Pulmonary artery endothelial cell (primary cell): ENCODE data around the gene RNF187. TPM values are rescaled to one million over a fixed set of nuclear protein-coding genes. Genes with fewer than 3 reads are reported as not detected.
"Not testable (repeated sequence)": the region's sequence is repeated elsewhere in the genome, so short reads cannot be mapped to it uniquely, and the experiment has no call there.

Experiments used
- DNase-seq: peaks from one replicate; pipeline ENCODE4 v3.0.0-alpha.2; 2011; ENCODE audit warnings: low read depth, low spot score
- total RNA-seq: library from RNA; depleted of rRNA; stranded (reverse); fragments of >200 nt; gene quantifications from 2 replicates; pipeline ENCODE4 v1.2.3, GENCODE V29; 2014

RNF187 gene
- total RNA-seq, 1 donor from 2014 or later: 39.4 TPM

DNA sequence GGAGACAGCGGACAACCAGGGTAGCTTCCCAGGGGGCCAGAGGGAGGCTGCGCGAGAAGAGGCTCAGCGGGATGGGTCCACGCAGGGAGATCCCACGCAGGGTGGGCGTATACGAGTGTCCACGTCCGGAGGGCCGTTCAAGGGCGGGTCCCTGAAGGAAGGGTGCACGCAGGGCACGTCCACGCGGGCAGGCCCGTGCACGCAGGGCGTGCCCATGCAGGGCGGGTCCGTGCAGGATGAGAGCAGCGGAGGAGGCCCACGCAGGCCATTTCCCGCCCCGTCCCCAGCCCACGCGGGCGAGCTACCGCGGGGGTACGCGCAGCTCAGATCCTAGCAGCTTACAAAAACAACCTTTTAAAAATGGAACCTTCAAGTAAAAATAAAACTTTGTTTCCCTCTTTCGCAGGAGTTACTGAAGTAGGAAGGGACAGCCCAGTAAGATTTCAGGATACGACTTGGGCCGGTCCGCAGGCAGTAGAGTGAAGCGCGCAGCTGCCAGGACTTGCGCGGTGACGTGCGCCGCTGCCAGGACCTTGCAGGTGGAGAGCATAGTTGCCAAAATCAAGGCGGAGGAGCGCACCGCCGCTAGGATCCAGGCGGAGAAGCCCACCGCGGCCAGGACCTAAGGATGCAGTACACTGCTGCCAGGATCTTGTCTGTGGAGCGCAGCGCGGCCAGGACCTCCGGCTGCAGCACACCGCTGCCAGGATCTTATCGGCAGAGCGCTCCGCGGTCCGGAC, 416 bp upstream of the RNF187 start:
- peak; percentile 64 for DNase-seq

- no peak for DNase-seq
Observed at GRCh38 chr1:228488125-228488817, 1.1 kb downstream of the RNF187 start.

GRCh38 chr1:228488818-228489674, 1.9 kb downstream of the RNF187 start:
- no peak for DNase-seq

- DNase-seq: no peak
Observed at GRCh38 chr1:228490120-228491078, 3.2 kb downstream of the RNF187 start.

DNA sequence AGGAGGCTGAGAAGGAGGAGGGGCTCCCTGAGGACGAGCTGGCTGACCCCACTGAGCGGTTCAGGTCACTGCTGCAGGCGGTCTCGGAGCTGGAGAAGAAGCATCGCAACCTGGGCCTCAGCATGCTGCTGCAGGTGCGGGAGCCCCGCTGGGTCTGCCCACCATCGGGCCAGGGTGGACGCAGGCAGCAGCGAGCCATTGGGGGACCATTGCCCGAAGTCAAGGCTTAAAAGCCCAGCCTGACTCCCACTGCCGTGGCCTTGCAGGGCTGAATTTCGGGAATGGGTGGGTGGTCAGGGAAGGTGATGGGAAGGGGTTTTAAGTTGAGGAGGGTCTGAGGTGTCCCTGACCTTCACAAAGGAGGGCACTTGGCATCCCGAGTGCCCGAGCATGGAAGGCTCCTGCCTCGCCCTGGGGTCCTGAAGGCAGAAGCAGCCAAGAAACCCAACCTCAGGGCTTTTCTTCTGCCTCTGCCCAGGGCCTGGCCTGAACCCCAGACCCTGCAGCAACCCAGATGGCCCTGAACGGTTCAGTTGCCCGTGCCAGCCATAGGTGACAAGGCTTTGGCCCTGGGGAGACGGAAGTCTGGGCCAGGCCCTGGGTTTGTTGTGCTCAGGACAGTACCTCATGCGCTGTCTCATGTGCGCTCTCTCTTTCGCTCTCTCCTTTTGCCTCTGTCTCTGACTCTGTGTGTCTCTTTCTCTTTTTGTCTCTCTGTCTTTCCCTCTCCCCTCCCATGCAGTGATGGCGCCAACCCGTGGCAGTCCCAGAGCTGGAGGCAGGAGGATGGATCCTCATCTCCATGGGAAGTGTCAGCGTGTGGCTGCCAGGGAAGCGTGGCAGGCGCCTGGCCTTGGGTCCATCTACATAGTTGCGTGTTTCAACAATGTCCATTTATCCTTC, 6.2 kb downstream of the RNF187 start:
- no peak for DNase-seq

DNA sequence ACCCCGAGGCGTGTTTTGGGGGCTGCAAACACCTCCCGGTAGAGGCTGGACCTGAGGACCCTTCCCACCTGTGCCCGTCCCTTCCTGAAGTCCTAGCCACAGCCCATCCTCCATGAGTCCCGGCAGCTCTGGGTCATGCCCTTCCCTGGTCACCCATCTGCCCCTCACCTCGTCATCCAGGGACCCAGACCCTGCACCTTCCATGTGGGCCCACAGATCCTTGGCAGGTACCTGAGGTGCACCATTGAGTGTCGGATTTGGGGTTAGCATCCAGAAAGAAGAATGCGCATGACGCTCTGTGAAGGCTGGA, 6.8 kb downstream of the RNF187 start:
- no peak for DNase-seq

DNA sequence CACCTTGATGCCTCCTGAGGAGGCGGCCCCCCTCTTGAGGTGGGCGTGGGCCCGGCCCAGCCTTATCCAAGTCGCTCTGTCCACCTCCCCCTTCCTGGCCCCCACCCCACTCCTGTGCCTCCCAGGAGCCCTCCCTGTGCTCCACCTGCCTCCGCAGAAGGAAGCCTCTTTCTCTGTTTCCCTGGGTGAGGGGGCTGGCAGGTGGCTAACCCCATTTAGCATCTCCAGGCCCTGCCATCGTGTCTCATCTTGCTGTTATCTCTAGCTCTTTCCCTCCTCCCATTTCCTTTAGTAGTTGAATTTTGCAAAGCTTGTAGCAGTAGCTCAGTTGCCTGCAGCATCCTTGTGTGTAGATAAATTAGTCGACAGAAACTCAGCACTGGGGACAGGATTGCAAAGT, 7.2 kb downstream of the RNF187 start:
- no peak for DNase-seq

DNA sequence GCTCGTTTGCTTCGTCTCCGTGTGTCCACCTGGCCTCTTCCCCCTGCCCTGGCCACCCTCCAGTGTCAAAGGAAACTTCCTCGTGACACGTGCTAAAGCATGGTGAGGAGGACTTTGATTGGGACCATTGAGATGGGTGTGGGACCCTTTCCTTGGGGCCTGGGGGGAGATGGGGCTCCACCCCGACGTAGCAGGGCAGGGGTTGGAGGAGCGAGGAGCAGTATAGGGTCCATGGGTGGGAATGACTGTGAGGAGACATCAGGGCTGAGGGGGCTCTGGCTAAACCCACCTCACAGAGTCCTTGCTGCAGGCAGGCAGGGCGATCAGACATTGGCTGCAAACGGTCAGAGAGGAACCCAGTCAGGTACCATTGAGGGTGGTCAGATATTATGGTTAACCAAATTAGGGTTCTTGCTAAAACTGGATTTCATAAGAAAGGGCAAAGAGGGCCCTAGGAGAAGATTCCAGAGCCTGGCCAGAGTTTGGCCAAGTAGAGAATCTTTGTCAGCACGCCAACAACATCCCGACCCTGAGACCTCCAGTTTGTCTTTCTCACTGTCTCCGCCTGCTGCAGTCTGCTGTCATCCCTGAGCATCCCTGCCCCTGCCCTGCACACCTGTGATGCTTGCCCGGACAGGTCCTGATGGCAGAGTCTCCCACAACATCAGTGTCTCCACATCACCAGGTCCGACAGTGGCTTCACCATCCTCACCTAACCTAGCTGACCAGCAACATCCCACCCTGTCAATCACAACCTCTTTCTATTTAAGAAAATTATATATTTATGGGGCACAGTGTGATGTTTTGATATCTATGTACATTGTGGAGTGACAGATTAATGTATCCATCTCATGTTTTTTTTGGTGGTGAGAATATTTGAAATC, 8.0 kb downstream of the RNF187 start:
- DNase-seq: no peak

DNA sequence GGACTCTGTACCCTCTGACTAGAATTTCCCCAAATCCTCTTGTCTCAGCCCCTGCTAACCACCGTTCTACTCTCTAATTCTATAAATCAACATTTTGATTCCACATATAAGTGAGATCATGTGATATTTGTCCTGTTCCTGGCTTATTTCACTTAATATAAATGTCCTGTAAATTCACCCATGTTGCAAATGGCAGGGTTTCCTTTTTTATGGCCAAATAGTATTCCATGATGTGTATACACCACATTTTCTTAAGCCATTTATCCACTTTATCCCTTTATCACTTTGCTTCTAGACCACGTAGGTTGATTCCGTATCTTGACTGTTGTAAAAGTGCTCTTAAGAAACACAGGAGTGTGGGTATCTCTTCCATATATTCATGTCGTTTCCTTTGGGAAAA, 8.9 kb downstream of the RNF187 start:
- DNase-seq: no peak

DNA sequence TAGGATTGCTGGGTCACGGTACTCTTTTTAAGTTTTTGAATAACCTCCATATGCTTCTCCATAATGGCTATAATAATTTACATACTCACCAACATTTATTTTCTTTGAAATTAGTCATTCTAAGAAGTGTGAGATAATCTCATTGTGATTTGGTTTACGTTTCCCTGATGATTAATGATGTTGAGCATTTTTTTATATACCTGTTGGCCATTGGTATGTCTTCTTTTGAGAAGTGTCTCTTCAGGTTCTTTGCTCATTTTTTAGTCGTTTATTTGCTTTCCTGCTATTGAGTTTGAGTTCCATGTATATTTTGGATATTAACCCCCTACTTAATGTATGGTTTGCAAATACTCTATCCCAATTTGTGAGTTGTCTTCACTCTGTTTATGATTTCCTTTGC, 9.3 kb downstream of the RNF187 start:
- no peak for DNase-seq

- DNase-seq: no peak
Observed at GRCh38 chr1:228497206-228497605, 10.0 kb downstream of the RNF187 start.

GRCh38 chr1:228497817-228498216, 10.6 kb downstream of the RNF187 start:
- no peak for DNase-seq

DNA sequence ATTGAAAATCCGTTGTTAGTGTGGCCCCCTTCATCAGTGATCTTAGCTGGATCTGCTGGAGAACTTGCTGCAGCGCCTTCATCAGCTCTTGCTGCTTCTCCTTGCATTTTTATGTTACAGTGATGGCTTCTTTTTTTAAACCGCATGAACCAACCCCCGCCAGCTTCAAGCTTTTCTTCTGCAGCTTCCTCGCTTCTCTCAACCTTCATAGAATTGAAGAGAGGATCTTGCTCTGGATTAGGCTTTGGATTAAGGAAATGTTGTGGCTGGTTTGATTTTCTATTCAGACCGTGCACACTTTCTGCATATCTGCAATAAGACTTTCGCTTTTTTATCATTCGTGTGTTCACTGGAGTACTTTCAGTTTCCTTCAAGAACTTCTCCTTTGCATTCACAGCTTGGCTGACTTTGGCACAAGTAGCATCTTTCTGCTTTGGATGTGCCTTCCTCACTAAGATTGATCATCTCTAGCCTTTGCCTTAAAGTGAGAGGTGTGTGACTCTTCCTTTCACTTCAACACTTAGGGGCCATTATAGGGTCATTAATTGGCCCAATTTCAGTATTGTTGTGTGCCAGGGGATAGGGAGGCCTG, 13.1 kb downstream of the RNF187 start:
- DNase-seq: no peak

- peak; percentile 37 for DNase-seq
Observed at GRCh38 chr1:228500901-228501871, 14.0 kb downstream of the RNF187 start.

DNA sequence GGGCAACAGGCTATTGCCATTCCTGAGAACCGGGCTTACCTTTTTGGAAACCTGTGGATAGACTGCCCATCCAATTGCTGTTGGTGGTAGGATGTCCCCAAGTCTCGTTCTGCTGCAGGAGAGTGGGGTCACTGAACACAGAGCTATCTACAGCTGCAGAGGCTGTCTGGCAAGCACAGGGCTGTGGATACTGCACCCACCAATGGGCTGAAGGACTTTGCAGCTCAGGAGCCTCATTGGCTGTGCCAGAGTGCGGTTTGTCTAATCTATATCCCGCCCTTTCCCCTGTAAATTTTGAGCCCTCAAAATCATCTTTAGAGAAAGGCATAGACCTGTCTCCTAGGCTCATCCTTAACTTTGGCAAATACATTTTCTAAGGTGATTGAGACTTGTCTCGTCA, 15.3 kb downstream of the RNF187 start:
- no peak for DNase-seq

- DNase-seq: not testable (repeated sequence)
Observed at GRCh38 chr1:228505944-228506343, 18.8 kb downstream of the RNF187 start.

GRCh38 chr1:228507961-228508652, 20.9 kb downstream of the RNF187 start:
- DNase-seq: no peak
